Adrenal gland (tissue), 12 donors: Measurements from ENCODE around the gene LRRC36. TPM values are rescaled to one million over a fixed set of nuclear protein-coding genes. Genes with fewer than 3 reads are reported as not detected.

Experiments
- DNase-seq, 7 donors: peaks; one replicate each; pipeline ENCODE4 v3.0.0-alpha.2; 2019 to 2020
- H3K27ac ChIP-seq, 5 donors: fragments of 200-600 bp; sonication (generic) in 4 of 5; 1 replicate in 3 of 5; 2 replicates in 2 of 5; pipeline versions ENCODE4 v1.5.1 to v1.8.0; 2016 to 2020; ENCODE audit warnings: mild to moderate bottlenecking in 1 of 5
- H3K27me3 ChIP-seq: fragments of 200-600 bp; 2 replicates; pipeline ENCODE4 v1.8.0; 2021
- H3K36me3 ChIP-seq, 2 donors: fragments of 200-600 bp; replicated peaks in 1 of 2; 1 replicate in 1 of 2; 2 replicates in 1 of 2; pipeline versions ENCODE4 v1.5.1 to v1.8.0; 2018 to 2022
- H3K4me1 ChIP-seq, 2 donors: fragments of 200-600 bp; replicated peaks in 1 of 2; 1 replicate in 1 of 2; 2 replicates in 1 of 2; pipeline versions ENCODE4 v1.5.1 to v1.8.0; 2018 to 2021
- H3K4me3 ChIP-seq, 4 donors: fragments of 200-600 bp; sonication (generic) in 3 of 4; one replicate each; pipeline ENCODE4 v1.5.1; 2016 to 2018
- H3K9me3 ChIP-seq, 3 donors: fragments of 200-600 bp; sonication (generic) in 1 of 3; replicated peaks in 1 of 3; 1 replicate in 2 of 3; 2 replicates in 1 of 3; pipeline versions ENCODE4 v1.5.1 to v1.8.0; 2016 to 2021
- POLR2A ChIP-seq, 2 donors: fragments of 450-650 bp; IDR thresholded peaks; one replicate each; pipeline ENCODE4 v1.6.1; 2017; ENCODE audit warnings: antibody characterized with exemption in 2 of 2, mild to moderate bottlenecking in 2 of 2, moderate library complexity in 1 of 2
- WGBS, 4 donors: extraction: QIAGEN DNeasy Blood & Tissue Kit in 2 of 4; methylation state at CpG; one replicate each; pipeline versions ENCODE4 v1.1.5 to v1.1.7; 2013 to 2017; 5-methylcytosine and 5-hydroxymethylcytosine counted together
- intact Hi-C, 2 donors: fragments of 100-400 bp; cut with DNase I; formaldehyde crosslinking; loops; one replicate each; pipeline versions ENCODE4 v1.14.1 to v1.15.0; 2022 to 2023
- polyA plus RNA-seq, 3 donors: library from polyadenylated mRNA; stranded (reverse); fragments of 200-250 nt in 2 of 3; fragments of 350-450 nt in 1 of 3; fragmentation: Illumina TruSeq in 1 of 3; extraction: RNeasy Lipid Tissue Mini Kit (QIAGEN cat#74804) in 1 of 3; gene quantifications; one replicate each; pipeline ENCODE4 v1.2.3, GENCODE V29; 2013 to 2014
- total RNA-seq, 9 donors: library from RNA; depleted of rRNA in 4 of 9; stranded (reverse); fragments of >200 nt in 4 of 9; fragments of 120-200 nt in 1 of 9; fragmentation: NEBNext Ultra II Directional in 1 of 9; extraction: Animal tissue kit (Norgen Biotek cat#: 25700) in 1 of 9; gene quantifications; one replicate each; pipeline versions ENCODE4 v1.1.0 to v1.2.4, GENCODE V29; 2013 to 2023
- TF ChIP-seq, protein P1 (sequence below), 6 experiments: fragments of 450-650 bp in 4 of 6; fragments of 200-600 bp in 2 of 6; sonication (generic) in 1 of 6; IDR thresholded peaks; 1 replicate in 5 of 6; 2 replicates in 1 of 6; pipeline versions ENCODE4 v1.5.1 to v1.8.0; 2016 to 2021; ENCODE audit warnings: antibody characterized with exemption in 6 of 6, mild to moderate bottlenecking in 2 of 6, moderate library complexity in 1 of 6
- donor health status: healthy with polysubstance abuse.
- donor health status: Bipolar disorder and iron deficiency.
- donor health status: DM: yes; HTN: yes; CAD: no.
- donor health status: DM: no; HTN: no; CAD: no.
- donor health status: DM: no; HTN: no; CAD: no.
- donor health status: DM: yes; HTN: yes; CAD: no.

The LRRC36 gene
- total and polyA plus RNA-seq, 12 donors: 0.15 to 4.7 (median 0.61) TPM; not detected in 5

DNA sequence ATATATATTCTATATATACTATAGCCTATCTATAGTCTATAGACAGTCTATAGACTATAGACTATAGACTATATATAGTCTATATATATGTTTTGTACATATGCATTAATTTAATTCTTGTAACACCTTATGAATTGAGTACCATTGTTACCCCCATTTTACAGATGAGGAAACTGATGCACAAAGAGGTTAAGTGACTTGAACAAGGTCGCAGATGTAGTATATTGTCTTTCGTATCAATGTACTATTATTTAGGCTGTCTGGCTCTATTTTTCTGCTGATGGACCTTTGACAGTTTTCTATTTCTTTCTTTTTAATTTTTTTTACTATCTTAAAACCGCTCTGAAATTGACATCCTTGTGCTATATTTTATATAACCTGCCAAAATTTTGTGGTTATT, 14.6 kb downstream of the LRRC36 start:
- intact Hi-C loops: no loop called here
- Histone ChIP-seq H3K9me3 (no peaks in the 10 kb centered on the region), H3K4me1 (no peaks in the 10 kb centered on the region), H3K27me3 (no peaks in the 10 kb centered on the region), H3K27ac (no peak overlapping the region), H3K4me3 (no peak overlapping the region), H3K36me3 (no peaks in the 10 kb centered on the region)
- TF ChIP-seq POLR2A (IDR thresholded peaks at IDR 0.05): no peak
- TF ChIP-seq, protein P1, sequence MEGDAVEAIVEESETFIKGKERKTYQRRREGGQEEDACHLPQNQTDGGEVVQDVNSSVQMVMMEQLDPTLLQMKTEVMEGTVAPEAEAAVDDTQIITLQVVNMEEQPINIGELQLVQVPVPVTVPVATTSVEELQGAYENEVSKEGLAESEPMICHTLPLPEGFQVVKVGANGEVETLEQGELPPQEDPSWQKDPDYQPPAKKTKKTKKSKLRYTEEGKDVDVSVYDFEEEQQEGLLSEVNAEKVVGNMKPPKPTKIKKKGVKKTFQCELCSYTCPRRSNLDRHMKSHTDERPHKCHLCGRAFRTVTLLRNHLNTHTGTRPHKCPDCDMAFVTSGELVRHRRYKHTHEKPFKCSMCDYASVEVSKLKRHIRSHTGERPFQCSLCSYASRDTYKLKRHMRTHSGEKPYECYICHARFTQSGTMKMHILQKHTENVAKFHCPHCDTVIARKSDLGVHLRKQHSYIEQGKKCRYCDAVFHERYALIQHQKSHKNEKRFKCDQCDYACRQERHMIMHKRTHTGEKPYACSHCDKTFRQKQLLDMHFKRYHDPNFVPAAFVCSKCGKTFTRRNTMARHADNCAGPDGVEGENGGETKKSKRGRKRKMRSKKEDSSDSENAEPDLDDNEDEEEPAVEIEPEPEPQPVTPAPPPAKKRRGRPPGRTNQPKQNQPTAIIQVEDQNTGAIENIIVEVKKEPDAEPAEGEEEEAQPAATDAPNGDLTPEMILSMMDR (IDR thresholded peaks at IDR 0.05): no peak
- DNase-seq: no peak
- WGBS, 4 donors: 89 to 98% (median 93%) methylated on average over 3 of the region's 3 CpGs

DNA sequence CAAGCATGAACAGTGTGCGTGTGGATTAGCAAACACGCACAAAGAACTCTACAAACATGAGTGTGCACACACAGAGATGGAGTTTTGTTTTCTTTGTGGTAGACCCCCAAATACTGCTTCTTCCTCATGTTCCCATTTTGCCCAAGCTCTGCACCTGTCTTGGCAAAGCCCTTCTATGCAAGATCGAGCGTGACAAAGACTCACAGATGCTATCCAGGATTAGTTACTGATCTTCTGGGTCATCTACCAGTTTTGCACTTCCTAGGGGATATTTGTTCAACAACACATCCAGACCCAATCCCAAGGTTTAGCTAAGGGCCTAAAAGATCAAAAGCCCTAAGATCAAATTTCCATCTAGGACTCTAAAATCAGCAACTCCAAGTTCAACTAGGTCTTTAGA, 16.0 kb downstream of the LRRC36 start:
- no peaks in the 10 kb centered on the region for H3K4me1 ChIP-seq
- H3K9me3 ChIP-seq: no peaks in the 10 kb centered on the region
- no peak for TF ChIP-seq POLR2A (IDR thresholded peaks at IDR 0.05)
- TF ChIP-seq, protein P1 (IDR thresholded peaks at IDR 0.05): no peak
- DNase-seq: no peak
- H3K4me3 ChIP-seq: no peak overlapping the region
- intact Hi-C loops: no loop called here
- H3K36me3 ChIP-seq: no peaks in the 10 kb centered on the region
- no peak overlapping the region for H3K27ac ChIP-seq
- H3K27me3 ChIP-seq: no peaks in the 10 kb centered on the region
- 94 to 96% (median 94%) methylated on average over 4 of the region's 4 CpGs for WGBS, 4 donors

DNA sequence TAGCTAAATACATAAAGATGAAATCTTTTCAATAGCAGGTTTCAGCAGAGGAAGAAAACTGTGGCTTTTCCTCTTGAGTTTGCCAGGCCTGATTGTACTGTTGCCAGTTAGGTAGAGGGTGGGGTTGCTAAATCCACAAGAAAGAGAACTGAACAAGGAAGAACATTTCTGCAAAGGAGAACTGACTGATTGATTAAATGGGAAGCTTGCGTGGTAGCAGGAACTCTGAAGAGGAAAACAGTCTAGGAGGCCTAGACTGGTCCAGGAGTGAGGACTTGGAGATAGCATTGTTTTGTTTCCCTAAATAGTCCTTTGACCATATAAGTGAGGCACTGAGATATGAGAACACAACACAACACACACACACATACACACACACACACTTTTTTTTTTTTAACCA, 18.8 kb downstream of the LRRC36 start:
- H3K4me3 ChIP-seq: no peak overlapping the region
- H3K9me3 ChIP-seq: no peaks in the 10 kb centered on the region
- H3K27ac ChIP-seq: no peak overlapping the region
- 57 to 74% (median 69%) methylated on average over 1 of the region's 1 CpG for WGBS, 4 donors
- no peaks in the 10 kb centered on the region for H3K27me3 ChIP-seq
- no peaks in the 10 kb centered on the region for H3K4me1 ChIP-seq
- intact Hi-C loops: no loop called here
- TF ChIP-seq POLR2A (IDR thresholded peaks at IDR 0.05): no peak
- TF ChIP-seq, protein P1 (IDR thresholded peaks at IDR 0.05): no peak
- no peaks in the 10 kb centered on the region for H3K36me3 ChIP-seq
- no peak for DNase-seq

DNA sequence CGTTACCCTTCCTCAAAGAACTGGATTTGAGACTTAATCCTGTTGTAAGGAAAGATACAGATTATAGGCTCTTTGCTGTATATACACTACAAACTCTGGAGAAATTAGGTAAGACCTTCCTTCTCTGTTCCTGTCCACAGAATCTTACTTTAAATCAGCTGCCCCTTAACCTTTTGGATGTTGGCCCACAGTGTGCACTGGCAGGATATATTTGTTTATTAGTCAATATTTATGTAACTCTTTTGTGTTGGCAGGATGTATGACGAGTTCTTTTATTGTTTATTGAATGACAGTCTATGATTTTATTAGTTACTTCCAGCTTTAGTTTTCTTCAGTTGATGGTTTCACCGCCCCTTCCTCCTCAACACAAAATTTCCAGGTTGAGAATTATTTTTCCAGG, 19.7 kb downstream of the LRRC36 start:
- no peak overlapping the region for H3K4me3 ChIP-seq
- intact Hi-C loops: no loop called here
- no peak overlapping the region for H3K27ac ChIP-seq
- no peak for TF ChIP-seq POLR2A (IDR thresholded peaks at IDR 0.05)
- TF ChIP-seq, protein P1 (IDR thresholded peaks at IDR 0.05): no peak
- 75 to 85% (median 81%) methylated on average over 3 of the region's 3 CpGs for WGBS, 4 donors
- peak in 1 of 7 donors; percentile 23 for DNase-seq
- no peaks in the 10 kb centered on the region for H3K9me3 ChIP-seq
- no peaks in the 10 kb centered on the region for H3K27me3 ChIP-seq
- no peaks in the 10 kb centered on the region for H3K4me1 ChIP-seq
- H3K36me3 ChIP-seq: no peaks in the 10 kb centered on the region
